AG09309 (cell line): ENCODE data around the gene MPHOSPH6.

Experiments
- DNase-seq: peaks from one replicate; pipeline ENCODE4 v3.0.0-alpha.2; 2010; ENCODE audit warnings: low read depth
- H3K4me3 ChIP-seq: 2 replicates; pipeline ENCODE4 v1.5.1; 2011; ENCODE audit warnings: mild to moderate bottlenecking, low read depth, low read length, moderate library complexity; ENCODE audit not compliant: control insufficient read depth
- CTCF ChIP-seq: IDR thresholded peaks from 2 replicates; pipeline ENCODE4 v1.5.1; 2011; ENCODE audit warnings: mild to moderate bottlenecking, low read depth, low read length, inconsistent platforms; ENCODE audit not compliant: insufficient read depth, control insufficient read depth; ENCODE audit errors: missing control alignments

The MPHOSPH6 gene

GRCh38 chr16:82134846-82135245 is 35.2 kb downstream of the MPHOSPH6 start:
- no peak for TF ChIP-seq CTCF
- DNase-seq, result no peak
- no peak overlapping the region for H3K4me3 ChIP-seq

GRCh38 chr16:82133798-82134197 is 36.2 kb downstream of the MPHOSPH6 start:
- no peak overlapping the region for H3K4me3 ChIP-seq
- DNase-seq, result no peak
- TF ChIP-seq CTCF, result no peak

- TF ChIP-seq CTCF, result no peak
- no peak for DNase-seq
- H3K4me3 ChIP-seq, result no peak overlapping the region
Measured at GRCh38 chr16:82129881-82130280, 40.1 kb downstream of the MPHOSPH6 start.

GRCh38 chr16:82124651-82125050 is 45.4 kb downstream of the MPHOSPH6 start:
- TF ChIP-seq CTCF, result no peak
- no peak for DNase-seq
- H3K4me3 ChIP-seq, result no peak overlapping the region

GRCh38 chr16:82119405-82119804 is 50.6 kb downstream of the MPHOSPH6 start:
- DNase-seq, result no peak
- no peak overlapping the region for H3K4me3 ChIP-seq
- no peak for TF ChIP-seq CTCF

GRCh38 chr16:82118749-82119148 is 51.3 kb downstream of the MPHOSPH6 start:
- DNase-seq, result no peak
- no peak overlapping the region for H3K4me3 ChIP-seq
- TF ChIP-seq CTCF, result no peak

GRCh38 chr16:82116535-82116934 is 53.5 kb downstream of the MPHOSPH6 start:
- DNase-seq, result no peak
- no peak for TF ChIP-seq CTCF
- no peak overlapping the region for H3K4me3 ChIP-seq
